ENCODE results near the gene RPS6KB2.
"Not testable (repeated sequence)": the region's sequence is repeated elsewhere in the genome, so short reads cannot be mapped to it uniquely, and the experiment has no call there.

Gene RPS6KB2

GRCh38 chr11:67423891-67424613, 4.2 kb upstream of the RPS6KB2 start:
- DNase-seq (no peak), ATAC-seq (no peak)
- H3K36me3 Mint-ChIP-seq (ENCODE audit: low read depth) = peaks cover 2% of the 10 kb centered on the region
- no peak overlapping the region for H3K27ac Mint-ChIP-seq
- no peaks in the 10 kb centered on the region for H3K9me3 Mint-ChIP-seq
- no peak overlapping the region for H3K4me3 Mint-ChIP-seq
- H3K4me1 Mint-ChIP-seq = peaks cover 29% of the 10 kb centered on the region
- peaks cover 2% of the 10 kb centered on the region for H3K27me3 Mint-ChIP-seq

DNA sequence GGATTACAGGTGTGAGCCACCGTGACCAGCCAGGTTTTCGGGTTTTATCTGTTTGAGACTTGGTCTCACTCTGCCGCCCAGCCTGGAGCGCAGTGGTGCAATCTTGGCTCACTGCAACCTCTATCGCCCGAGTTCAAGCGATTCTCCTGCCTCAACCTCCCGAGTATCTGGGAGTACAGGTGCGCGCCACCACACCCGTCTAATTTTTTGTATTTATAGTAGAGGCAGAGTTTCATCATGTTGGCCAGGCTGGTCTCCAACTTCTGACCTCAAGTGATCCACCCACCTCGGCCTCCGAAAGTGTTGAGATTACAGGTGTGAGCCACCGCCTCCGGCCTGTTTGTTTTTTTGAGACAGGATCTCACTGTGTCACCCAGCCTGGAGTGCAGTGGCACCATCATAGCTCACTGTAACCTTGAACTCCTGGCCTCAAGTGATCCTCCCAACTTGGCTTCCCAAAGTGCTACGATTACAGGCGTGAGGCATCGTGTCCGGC, 882 bp upstream of the RPS6KB2 start:
- Mint-ChIP-seq H3K36me3 (ENCODE audit: low read depth) (peaks cover 11% of the 10 kb centered on the region), H3K4me3 (peak overlapping the region; percentile 97), H3K4me1 (peaks cover 35% of the 10 kb centered on the region), H3K27ac (peak overlapping the region; percentile 98)
- not testable (repeated sequence) for H3K9me3 Mint-ChIP-seq, ATAC-seq, H3K27me3 Mint-ChIP-seq
- DNase-seq = peak; percentile 32

- peaks cover 13% of the 10 kb centered on the region for H3K36me3 Mint-ChIP-seq (ENCODE audit: low read depth)
- DNase-seq (no peak), ATAC-seq (no peak)
- peaks cover 49% of the 10 kb centered on the region for H3K4me1 Mint-ChIP-seq
- H3K4me3 Mint-ChIP-seq = peak overlapping the region; percentile 97
- peak overlapping the region; percentile 98 for H3K27ac Mint-ChIP-seq
- no peaks in the 10 kb centered on the region for H3K9me3 Mint-ChIP-seq
- peaks cover 2% of the 10 kb centered on the region for H3K27me3 Mint-ChIP-seq
Observed at GRCh38 chr11:67429038-67429668, 859 bp downstream of the RPS6KB2 start.

GRCh38 chr11:67429722-67430121, 1.4 kb downstream of the RPS6KB2 start:
- Mint-ChIP-seq H3K4me3 (peak overlapping the region; percentile 97), H3K36me3 (ENCODE audit: low read depth) (peaks cover 13% of the 10 kb centered on the region), H3K27ac (peak overlapping the region; percentile 98), H3K9me3 (no peaks in the 10 kb centered on the region), H3K27me3 (peaks cover 2% of the 10 kb centered on the region), H3K4me1 (peaks cover 55% of the 10 kb centered on the region)
- ATAC-seq (no peak), DNase-seq (no peak)

- Mint-ChIP-seq H3K36me3 (ENCODE audit: low read depth) (peaks cover 24% of the 10 kb centered on the region), H3K9me3 (no peaks in the 10 kb centered on the region), H3K27me3 (peaks cover 2% of the 10 kb centered on the region), H3K4me3 (peak overlapping the region; percentile 14), H3K4me1 (peaks cover 68% of the 10 kb centered on the region), H3K27ac (peak overlapping the region; percentile 76)
- DNase-seq (no peak), ATAC-seq (no peak)
Observed at GRCh38 chr11:67431346-67432249, 3.3 kb downstream of the RPS6KB2 start.

- ATAC-seq = no peak
Observed at GRCh38 chr11:67432655-67433349, 4.5 kb downstream of the RPS6KB2 start.

DNA sequence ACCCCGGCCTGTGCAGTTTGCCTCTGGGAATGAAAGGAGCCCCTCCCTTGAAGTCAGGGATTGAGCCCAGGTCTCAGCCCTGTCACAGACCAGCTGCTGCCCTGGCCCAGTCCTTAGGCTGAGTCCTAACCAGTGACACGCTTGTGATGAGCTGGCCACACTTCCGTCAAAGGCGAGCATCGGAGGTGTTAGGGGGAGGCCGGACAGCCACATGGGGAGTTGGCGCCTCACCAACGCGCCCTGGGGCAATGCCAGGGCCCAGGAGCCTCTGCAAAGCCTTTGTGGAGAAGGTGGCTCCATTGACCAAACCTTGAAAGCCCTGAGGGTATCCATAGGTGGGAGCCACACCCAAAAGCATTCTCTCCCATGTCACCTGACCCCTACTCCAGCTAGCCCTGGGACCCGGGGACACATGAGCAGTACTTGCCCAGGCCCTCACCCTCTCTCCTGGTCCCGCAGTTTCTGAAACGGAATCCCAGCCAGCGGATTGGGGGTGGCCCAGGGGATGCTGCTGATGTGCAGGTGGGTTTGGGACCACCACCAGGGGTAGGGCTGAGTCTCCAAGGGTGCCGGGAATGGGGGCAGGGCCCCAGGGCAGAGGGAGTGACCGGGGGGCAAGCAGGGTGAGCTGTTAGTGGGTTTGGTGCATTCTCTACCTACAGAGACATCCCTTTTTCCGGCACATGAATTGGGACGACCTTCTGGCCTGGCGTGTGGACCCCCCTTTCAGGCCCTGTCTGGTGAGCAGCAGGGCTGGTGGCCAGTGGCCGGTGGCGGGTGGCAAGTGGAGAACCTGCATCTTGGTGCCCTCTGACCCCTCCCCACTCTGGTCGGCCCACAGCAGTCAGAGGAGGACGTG, 5.5 kb downstream of the RPS6KB2 start:
- peak overlapping the region; percentile 58 for H3K4me3 Mint-ChIP-seq
- DNase-seq (no peak), ATAC-seq (no peak)
- peaks cover 28% of the 10 kb centered on the region for H3K36me3 Mint-ChIP-seq (ENCODE audit: low read depth)
- H3K27me3 Mint-ChIP-seq = no peaks in the 10 kb centered on the region
- H3K4me1 Mint-ChIP-seq = peaks cover 61% of the 10 kb centered on the region
- peak overlapping the region; percentile 76 for H3K27ac Mint-ChIP-seq
- no peaks in the 10 kb centered on the region for H3K9me3 Mint-ChIP-seq

More at GRCh38 chr11:67432655-67433349, 4.5 kb downstream of the RPS6KB2 start:
- Mint-ChIP-seq H3K4me1 (peaks cover 62% of the 10 kb centered on the region), H3K4me3 (no peak overlapping the region), H3K9me3 (no peaks in the 10 kb centered on the region), H3K36me3 (ENCODE audit: low read depth) (peaks cover 28% of the 10 kb centered on the region), H3K27ac (peak overlapping the region; percentile 39), H3K27me3 (peaks cover 2% of the 10 kb centered on the region)
- no peak for DNase-seq

GRCh38 chr11:67434395-67434881, 6.1 kb downstream of the RPS6KB2 start:
- peaks cover 34% of the 10 kb centered on the region for H3K36me3 Mint-ChIP-seq (ENCODE audit: low read depth)
- ATAC-seq (peak; percentile 5), DNase-seq (no peak)
- peaks cover 63% of the 10 kb centered on the region for H3K4me1 Mint-ChIP-seq
- no peaks in the 10 kb centered on the region for H3K9me3 Mint-ChIP-seq
- H3K27me3 Mint-ChIP-seq = no peaks in the 10 kb centered on the region
- H3K27ac Mint-ChIP-seq = peak overlapping the region; percentile 76
- H3K4me3 Mint-ChIP-seq = peak overlapping the region; percentile 58

- peaks cover 63% of the 10 kb centered on the region for H3K4me1 Mint-ChIP-seq
Observed at GRCh38 chr11:67435031-67435726, 6.9 kb downstream of the RPS6KB2 start.

DNA sequence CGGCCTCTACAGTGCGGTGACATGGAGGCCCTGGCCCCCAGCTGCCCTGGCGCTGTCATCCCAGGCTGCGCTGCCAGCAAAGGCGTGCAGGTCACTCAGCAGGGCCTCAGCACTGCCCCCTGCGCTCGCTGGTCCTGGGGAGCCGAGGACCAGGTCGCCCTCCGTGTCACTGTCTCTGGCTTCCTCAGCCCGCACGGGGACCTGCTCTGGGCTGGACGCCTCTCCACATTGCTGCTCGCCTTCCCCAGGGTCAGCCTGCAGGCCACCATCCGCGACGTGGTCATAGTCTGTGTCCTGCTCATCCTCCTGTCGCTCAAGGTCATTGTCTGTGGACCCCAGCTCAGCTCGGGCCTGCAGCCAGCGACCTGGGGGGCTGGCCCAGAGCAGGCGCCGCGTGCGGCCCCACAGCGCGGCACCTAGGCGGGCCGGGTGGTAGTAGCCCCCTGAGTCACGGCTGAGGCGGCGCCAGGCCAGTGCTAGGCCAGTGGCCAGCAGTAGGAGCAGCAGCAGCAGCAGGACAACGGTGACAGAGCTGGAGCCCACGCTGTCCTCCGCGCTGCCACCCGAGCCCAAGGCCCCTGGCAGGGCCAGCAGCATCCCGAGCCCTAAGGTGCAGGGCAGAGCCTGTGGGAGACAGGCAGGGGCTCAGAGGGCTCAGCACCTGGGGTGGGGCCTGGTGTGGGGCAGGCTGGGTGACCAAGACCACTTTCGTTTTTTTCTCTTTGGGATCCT, 7.6 kb downstream of the RPS6KB2 start:
- peaks cover 66% of the 10 kb centered on the region for H3K4me1 Mint-ChIP-seq
- H3K27me3 Mint-ChIP-seq = no peaks in the 10 kb centered on the region
- H3K9me3 Mint-ChIP-seq = no peaks in the 10 kb centered on the region
- H3K27ac Mint-ChIP-seq = peak overlapping the region; percentile 91
- no peak for DNase-seq
- ATAC-seq = peak; percentile 3
- H3K4me3 Mint-ChIP-seq = peak overlapping the region; percentile 94
- peaks cover 34% of the 10 kb centered on the region for H3K36me3 Mint-ChIP-seq (ENCODE audit: low read depth)

More at GRCh38 chr11:67435031-67435726, 6.9 kb downstream of the RPS6KB2 start:
- peak; percentile 2 for ATAC-seq
- Mint-ChIP-seq H3K27me3 (no peaks in the 10 kb centered on the region), H3K4me3 (peak overlapping the region; percentile 94), H3K27ac (peak overlapping the region; percentile 91), H3K36me3 (ENCODE audit: low read depth) (peaks cover 35% of the 10 kb centered on the region), H3K9me3 (no peaks in the 10 kb centered on the region)
- DNase-seq = peak; percentile 69

GRCh38 chr11:67436459-67437081, 8.3 kb downstream of the RPS6KB2 start:
- peak; percentile 87 for DNase-seq
- H3K36me3 Mint-ChIP-seq (ENCODE audit: low read depth) = peaks cover 33% of the 10 kb centered on the region
- H3K4me1 Mint-ChIP-seq = peaks cover 71% of the 10 kb centered on the region
- no peaks in the 10 kb centered on the region for H3K9me3 Mint-ChIP-seq
- H3K27me3 Mint-ChIP-seq = no peaks in the 10 kb centered on the region
- peak overlapping the region; percentile 91 for H3K27ac Mint-ChIP-seq
- peak overlapping the region; percentile 94 for H3K4me3 Mint-ChIP-seq
- peak; percentile 43 for ATAC-seq
